GM18907 (cell line): ENCODE measurements around the gene CD99L2.
"Not testable (repeated sequence)": the region's sequence is repeated elsewhere in the genome, so short reads cannot be mapped to it uniquely, and the experiment has no call there.

Source experiments
- ATAC-seq: cut with Tn5 transposase; IDR thresholded peaks from one replicate; pipeline ENCODE4 v1.9.1; 2021; ENCODE audit warnings: mild to moderate bottlenecking, moderate library complexity; ENCODE audit not compliant: unreplicated experiment

Gene CD99L2

GRCh38 chrX:150857453-150857852 lies 41.0 kb downstream of the CD99L2 start:
- no peak for ATAC-seq

- ATAC-seq = no peak
These were observed 41.7 kb downstream of the CD99L2 start for GRCh38 chrX:150856785-150857184.

- no peak for ATAC-seq
These were observed 42.4 kb downstream of the CD99L2 start for GRCh38 chrX:150856101-150856500.

- ATAC-seq = no peak
These were observed 43.6 kb downstream of the CD99L2 start for GRCh38 chrX:150854856-150855255.

- no peak for ATAC-seq
These were observed 48.3 kb downstream of the CD99L2 start for GRCh38 chrX:150849996-150850720.

- peak; percentile 64 for ATAC-seq
These were observed 49.0 kb downstream of the CD99L2 start for GRCh38 chrX:150849486-150849885.

- no peak for ATAC-seq
These were observed 49.5 kb downstream of the CD99L2 start for GRCh38 chrX:150848914-150849365.

- ATAC-seq = no peak
These were observed 51.4 kb downstream of the CD99L2 start for GRCh38 chrX:150847088-150847487.

- ATAC-seq = no peak
These were observed 52.3 kb downstream of the CD99L2 start for GRCh38 chrX:150846130-150846529.

- ATAC-seq = no peak
These were observed 53.4 kb downstream of the CD99L2 start for GRCh38 chrX:150845091-150845490.

GRCh38 chrX:150844016-150844415 lies 54.5 kb downstream of the CD99L2 start:
- no peak for ATAC-seq

GRCh38 chrX:150842198-150842685 lies 56.2 kb downstream of the CD99L2 start:
- ATAC-seq = no peak

- no peak for ATAC-seq
These were observed 56.8 kb downstream of the CD99L2 start for GRCh38 chrX:150841456-150842197.

- ATAC-seq = no peak
These were observed 60.6 kb downstream of the CD99L2 start for GRCh38 chrX:150837845-150838244.

GRCh38 chrX:150834695-150835094 lies 63.8 kb downstream of the CD99L2 start:
- no peak for ATAC-seq

- no peak for ATAC-seq
These were observed 64.9 kb downstream of the CD99L2 start for GRCh38 chrX:150833454-150834056.

GRCh38 chrX:150831863-150832262 lies 66.6 kb downstream of the CD99L2 start:
- ATAC-seq = no peak

GRCh38 chrX:150828785-150829184 lies 69.7 kb downstream of the CD99L2 start:
- no peak for ATAC-seq

GRCh38 chrX:150824352-150824751 lies 74.1 kb downstream of the CD99L2 start:
- not testable (repeated sequence) for ATAC-seq

GRCh38 chrX:150823826-150824225 lies 74.6 kb downstream of the CD99L2 start:
- ATAC-seq = not testable (repeated sequence)

GRCh38 chrX:150821971-150822370 lies 76.5 kb downstream of the CD99L2 start:
- ATAC-seq = no peak

GRCh38 chrX:150813922-150814321 lies 84.5 kb downstream of the CD99L2 start:
- no peak for ATAC-seq
